MM.1S (cell line): ENCODE measurements around the gene SP100.
A peak's percentile ranks its signal among the peaks of the same experiment; 100 is the strongest.

Source experiments
- DNase-seq: peaks from one replicate; pipeline ENCODE4 v3.0.0-alpha.2; 2015
- H2AFZ ChIP-seq: fragments of 300-600 bp; sonication (generic); 2 replicates; pipeline ENCODE4 v1.6.0; 2016; ENCODE audit warnings: antibody characterized with exemption, low read length
- H3F3A ChIP-seq: fragments of 300-600 bp; sonication (generic); 2 replicates; pipeline ENCODE4 v1.6.1; 2016; ENCODE audit warnings: mild to moderate bottlenecking, antibody characterized with exemption, low read length, moderate library complexity, mixed read lengths; ENCODE audit not compliant: insufficient read depth
- H3K27ac ChIP-seq: fragments of 300-600 bp; sonication (generic); 2 replicates; pipeline ENCODE4 v1.5.1; 2016; ENCODE audit warnings: mild to moderate bottlenecking, low read length
- H3K27me3 ChIP-seq: fragments of 300-600 bp; sonication (generic); replicated peaks from 2 replicates; pipeline ENCODE4 v1.6.0; 2016; ENCODE audit warnings: low read length; ENCODE audit not compliant: insufficient read depth
- H3K36me3 ChIP-seq: fragments of 300-600 bp; sonication (generic); replicated peaks from 2 replicates; pipeline ENCODE4 v1.6.1; 2016; ENCODE audit warnings: mild to moderate bottlenecking, low read length, mixed read lengths; ENCODE audit not compliant: insufficient read depth
- H3K4me1 ChIP-seq: fragments of 300-600 bp; sonication (generic); 2 replicates; pipeline ENCODE4 v1.6.1; 2016; ENCODE audit warnings: low read length, mixed read lengths
- H3K4me2 ChIP-seq: fragments of 300-600 bp; sonication (generic); 2 replicates; pipeline ENCODE4 v1.6.0; 2016; ENCODE audit warnings: low read depth, low read length
- H3K4me3 ChIP-seq: fragments of 300-600 bp; sonication (generic); 2 replicates; pipeline ENCODE4 v1.5.1; 2016; ENCODE audit warnings: low read length, mixed read lengths
- H3K79me2 ChIP-seq: fragments of 300-600 bp; sonication (generic); 2 replicates; pipeline ENCODE4 v1.6.1; 2016; ENCODE audit warnings: mixed run types, low read length, mixed read lengths
- H3K9ac ChIP-seq: fragments of 300-600 bp; sonication (generic); 2 replicates; pipeline ENCODE4 v1.6.1; 2016; ENCODE audit warnings: low read length, mixed read lengths
- H3K9me2 ChIP-seq: fragments of 300-600 bp; sonication (generic); replicated peaks from 2 replicates; pipeline ENCODE4 v1.6.1; 2016; ENCODE audit warnings: mild to moderate bottlenecking, low read length, mixed read lengths; ENCODE audit not compliant: insufficient read depth
- H3K9me3 ChIP-seq: fragments of 300-600 bp; sonication (generic); replicated peaks from 2 replicates; pipeline ENCODE4 v1.6.1; 2016; ENCODE audit warnings: mild to moderate bottlenecking, low read length, mixed read lengths; ENCODE audit not compliant: insufficient read depth
- H4K20me1 ChIP-seq: fragments of 300-600 bp; sonication (generic); 2 replicates; pipeline ENCODE4 v1.6.1; 2016; ENCODE audit warnings: mild to moderate bottlenecking, low read length, moderate library complexity, mixed read lengths; ENCODE audit not compliant: insufficient read depth
- EZH2 ChIP-seq: fragments of 300-600 bp; sonication (generic); optimal IDR thresholded peaks from 2 replicates; pipeline ENCODE3; 2017; ENCODE audit warnings: low read depth, mild to moderate bottlenecking, antibody characterized with exemption, low read length, mixed read lengths
- EZH2phosphoT487 ChIP-seq: fragments of 300-600 bp; sonication (generic); IDR thresholded peaks from 2 replicates; pipeline ENCODE4 v1.6.1; 2018; ENCODE audit warnings: antibody characterized with exemption, low read length
- TF ChIP-seq, protein P1 (sequence below): fragments of 300-600 bp; sonication (generic); IDR thresholded peaks from 2 replicates; pipeline ENCODE4 v1.5.1; 2016; ENCODE audit warnings: antibody characterized with exemption, low read length, mixed read lengths

Gene SP100

DNA sequence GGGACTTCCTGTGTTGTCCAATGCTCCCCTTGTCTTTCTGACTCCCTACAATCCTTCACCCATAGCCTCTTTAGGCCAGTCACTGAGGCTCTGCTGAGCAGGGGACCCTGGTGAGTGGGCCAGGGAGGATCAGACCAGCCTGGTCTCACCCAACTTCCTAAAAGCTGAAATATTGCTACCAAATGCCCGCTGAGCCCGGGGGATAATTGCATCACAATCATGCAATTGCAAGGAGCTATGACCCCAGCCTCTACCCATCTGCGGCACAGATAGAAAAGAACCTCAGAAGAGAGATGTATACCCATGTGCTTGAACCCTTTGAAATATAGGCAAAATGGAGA, 3.7 kb upstream of the SP100 start:
- Histone ChIP-seq H3K27ac (peak overlapping the region; percentile 92; the same call in 1 of the 2 replicates), H3K27me3 (no peaks in the 10 kb centered on the region), H3K79me2 (peaks cover 12% of the 10 kb centered on the region), H3K4me1 (peaks cover 12% of the 10 kb centered on the region), H3K4me3 (peak overlapping the region; percentile 78), H2AFZ (peak overlapping the region; percentile 99), H3K9me3 (no peaks in the 10 kb centered on the region), H3K36me3 (no peaks in the 10 kb centered on the region), H3F3A (peaks cover 20% of the 10 kb centered on the region), H3K9me2 (no peaks in the 10 kb centered on the region), H3K9ac (peak overlapping the region; percentile 87; the same call in 1 of the 2 replicates), H4K20me1 (no peaks in the 10 kb centered on the region), H3K4me2 (peak overlapping the region; percentile 99; the same call in 1 of the 2 replicates)
- DNase-seq: no peak
- TF ChIP-seq, protein P1, sequence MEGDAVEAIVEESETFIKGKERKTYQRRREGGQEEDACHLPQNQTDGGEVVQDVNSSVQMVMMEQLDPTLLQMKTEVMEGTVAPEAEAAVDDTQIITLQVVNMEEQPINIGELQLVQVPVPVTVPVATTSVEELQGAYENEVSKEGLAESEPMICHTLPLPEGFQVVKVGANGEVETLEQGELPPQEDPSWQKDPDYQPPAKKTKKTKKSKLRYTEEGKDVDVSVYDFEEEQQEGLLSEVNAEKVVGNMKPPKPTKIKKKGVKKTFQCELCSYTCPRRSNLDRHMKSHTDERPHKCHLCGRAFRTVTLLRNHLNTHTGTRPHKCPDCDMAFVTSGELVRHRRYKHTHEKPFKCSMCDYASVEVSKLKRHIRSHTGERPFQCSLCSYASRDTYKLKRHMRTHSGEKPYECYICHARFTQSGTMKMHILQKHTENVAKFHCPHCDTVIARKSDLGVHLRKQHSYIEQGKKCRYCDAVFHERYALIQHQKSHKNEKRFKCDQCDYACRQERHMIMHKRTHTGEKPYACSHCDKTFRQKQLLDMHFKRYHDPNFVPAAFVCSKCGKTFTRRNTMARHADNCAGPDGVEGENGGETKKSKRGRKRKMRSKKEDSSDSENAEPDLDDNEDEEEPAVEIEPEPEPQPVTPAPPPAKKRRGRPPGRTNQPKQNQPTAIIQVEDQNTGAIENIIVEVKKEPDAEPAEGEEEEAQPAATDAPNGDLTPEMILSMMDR: no peak
- TF ChIP-seq EZH2phosphoT487 (no peak), EZH2 (no peak)

DNA sequence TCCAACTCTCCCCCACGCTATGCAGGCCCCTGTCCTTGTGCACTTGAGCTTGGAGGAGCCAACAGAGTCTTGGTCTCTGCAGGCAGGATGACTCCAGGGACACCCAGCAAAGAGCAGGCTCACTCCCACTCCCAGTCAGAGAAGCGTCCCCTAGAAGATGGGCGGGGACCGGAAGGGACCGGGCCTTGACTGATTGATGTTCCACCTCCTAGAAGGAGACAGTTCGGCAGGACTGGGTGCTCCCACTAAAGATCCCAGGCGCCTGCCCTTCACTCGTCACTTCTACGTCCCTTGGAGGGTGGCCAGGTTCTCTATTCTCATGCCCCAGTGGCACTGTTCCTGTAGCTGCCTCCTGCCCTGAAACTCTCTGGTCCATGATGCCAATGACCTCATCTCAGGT, 3.2 kb upstream of the SP100 start:
- Histone ChIP-seq H3K4me1 (peaks cover 12% of the 10 kb centered on the region), H4K20me1 (no peaks in the 10 kb centered on the region), H3K27ac (no peak overlapping the region), H3K79me2 (peaks cover 17% of the 10 kb centered on the region), H3F3A (peaks cover 20% of the 10 kb centered on the region), H3K4me3 (no peak overlapping the region), H2AFZ (no peak overlapping the region), H3K9me3 (no peaks in the 10 kb centered on the region), H3K4me2 (no peak overlapping the region), H3K9ac (no peak overlapping the region), H3K36me3 (no peaks in the 10 kb centered on the region), H3K27me3 (no peaks in the 10 kb centered on the region), H3K9me2 (no peaks in the 10 kb centered on the region)
- DNase-seq: no peak
- TF ChIP-seq EZH2 (no peak), EZH2phosphoT487 (no peak)
- TF ChIP-seq, protein P1: no peak

DNA sequence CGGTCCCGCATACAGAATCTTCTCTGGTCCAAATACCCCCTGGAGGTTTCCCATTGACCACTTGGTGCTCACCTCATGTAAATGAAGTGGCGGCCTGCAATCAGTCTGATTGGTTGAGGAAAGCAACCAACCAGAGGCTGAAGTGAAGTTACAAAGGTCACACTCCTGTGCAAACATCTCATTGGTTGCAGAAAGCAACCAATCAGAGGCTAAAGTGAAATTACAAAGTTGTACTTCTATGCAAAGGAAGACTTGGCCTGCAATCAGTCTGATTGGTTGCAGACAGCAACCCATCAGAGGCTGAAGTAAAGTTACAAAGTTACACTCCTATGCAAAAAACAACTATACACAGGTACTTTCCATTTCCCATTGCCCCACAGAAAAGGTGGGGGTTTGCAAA, 2.5 kb upstream of the SP100 start:
- Histone ChIP-seq H3K9me3 (no peaks in the 10 kb centered on the region), H3K79me2 (peaks cover 23% of the 10 kb centered on the region), H3K36me3 (no peaks in the 10 kb centered on the region), H2AFZ (no peak overlapping the region), H4K20me1 (no peaks in the 10 kb centered on the region), H3K27me3 (no peaks in the 10 kb centered on the region), H3K4me3 (no peak overlapping the region), H3K9me2 (no peaks in the 10 kb centered on the region), H3K4me2 (no peak overlapping the region), H3K27ac (no peak overlapping the region), H3F3A (peaks cover 20% of the 10 kb centered on the region), H3K4me1 (peaks cover 17% of the 10 kb centered on the region), H3K9ac (no peak overlapping the region)
- TF ChIP-seq EZH2phosphoT487: no peak
- TF ChIP-seq, protein P1: no peak
- no peak for TF ChIP-seq EZH2
- DNase-seq: peak; percentile 8
